GM21447 (cell line): ENCODE data around the gene TRMT13.
A peak's percentile ranks its signal among the peaks of the same experiment; 100 is the strongest.

Source experiments
- ATAC-seq: cut with Tn5 transposase; IDR thresholded peaks from one replicate; pipeline ENCODE4 v1.9.1; 2021; ENCODE audit not compliant: unreplicated experiment

TRMT13 gene

GRCh38 chr1:100132566-100133477 lies at the start of gene TRMT13, which contains the start of gene SASS6:
TSS of gene TRMT13 (plus strand) at chr1:100133163. CDS start at chr1:100133169, 6 bp downstream.
TSS of gene SASS6 (minus strand) at chr1:100132930. CDS start at chr1:100132814, 116 bp downstream.
- peak; percentile 90 for ATAC-seq

- no peak for ATAC-seq
These were observed 45.6 kb upstream of the TRMT13 start for GRCh38 chr1:100087396-100087795.

GRCh38 chr1:100089082-100089481 lies 43.9 kb upstream of the TRMT13 start:
- no peak for ATAC-seq

- no peak for ATAC-seq
These were observed 42.5 kb upstream of the TRMT13 start for GRCh38 chr1:100090471-100090870.

- no peak for ATAC-seq
These were observed 32.8 kb upstream of the TRMT13 start for GRCh38 chr1:100100202-100100601.

GRCh38 chr1:100101564-100101963 lies 31.4 kb upstream of the TRMT13 start:
- no peak for ATAC-seq

GRCh38 chr1:100107696-100108095 lies 25.3 kb upstream of the TRMT13 start:
- ATAC-seq: no peak

GRCh38 chr1:100109554-100110066 lies 23.4 kb upstream of the TRMT13 start:
- ATAC-seq: no peak

- no peak for ATAC-seq
These were observed 17.4 kb upstream of the TRMT13 start for GRCh38 chr1:100115524-100115923.

GRCh38 chr1:100122177-100122576 lies 10.8 kb upstream of the TRMT13 start:
- no peak for ATAC-seq

GRCh38 chr1:100127226-100127625 lies 5.7 kb upstream of the TRMT13 start:
- no peak for ATAC-seq

- peak; percentile 23 for ATAC-seq
These were observed 2.3 kb upstream of the TRMT13 start for GRCh38 chr1:100130552-100131077.

- ATAC-seq: no peak
These were observed 1.3 kb upstream of the TRMT13 start for GRCh38 chr1:100131623-100132022.

- no peak for ATAC-seq
These were observed 1.9 kb downstream of the TRMT13 start for GRCh38 chr1:100134872-100135271.

GRCh38 chr1:100137602-100138001 lies 4.6 kb downstream of the TRMT13 start:
- ATAC-seq: no peak

- ATAC-seq: no peak
These were observed 8.2 kb downstream of the TRMT13 start for GRCh38 chr1:100141192-100141591.

GRCh38 chr1:100142343-100142742 lies 9.4 kb downstream of the TRMT13 start:
- no peak for ATAC-seq

- ATAC-seq: no peak
These were observed 12.2 kb downstream of the TRMT13 start for GRCh38 chr1:100145116-100145515.

GRCh38 chr1:100146958-100147357 lies 14.0 kb downstream of the TRMT13 start:
- ATAC-seq: no peak

GRCh38 chr1:100147875-100148274 lies 14.9 kb downstream of the TRMT13 start:
- ATAC-seq: no peak

GRCh38 chr1:100151679-100152078 lies 18.7 kb downstream of the TRMT13 start:
- ATAC-seq: no peak

GRCh38 chr1:100152271-100152670 lies 19.3 kb downstream of the TRMT13 start:
- ATAC-seq: peak; percentile 90
